Measurements from ENCODE around the gene NDUFV1.

GRCh38 chr11:67617243-67617953 is 10.7 kb downstream of the NDUFV1 start:
- no peak for TF ChIP-seq RARB (CRISPR knock-in tag; IDR thresholded peaks at IDR 0.05)
- no peak for TF ChIP-seq OSR1 (CRISPR knock-in tag; IDR thresholded peaks at IDR 0.05)
- no peak for TF ChIP-seq GLIS3 (CRISPR knock-in tag; IDR thresholded peaks at IDR 0.05)
- no peak for TF ChIP-seq CREB5 (CRISPR knock-in tag; IDR thresholded peaks at IDR 0.05; ENCODE audit: low read depth)
- no peak for TF ChIP-seq ESRRG (CRISPR knock-in tag; IDR thresholded peaks at IDR 0.05)
- TF ChIP-seq CSDC2 (CRISPR knock-in tag; IDR thresholded peaks at IDR 0.05) = no peak
- no peak for TF ChIP-seq ARNTL (CRISPR knock-in tag; IDR thresholded peaks at IDR 0.05; ENCODE audit: borderline replicate concordance, low read depth)
- no peak for TF ChIP-seq PATZ1 (CRISPR knock-in tag; IDR thresholded peaks at IDR 0.05; ENCODE audit: borderline replicate concordance)
